ENCODE results near the gene SMAD3.

SMAD3 gene

DNA sequence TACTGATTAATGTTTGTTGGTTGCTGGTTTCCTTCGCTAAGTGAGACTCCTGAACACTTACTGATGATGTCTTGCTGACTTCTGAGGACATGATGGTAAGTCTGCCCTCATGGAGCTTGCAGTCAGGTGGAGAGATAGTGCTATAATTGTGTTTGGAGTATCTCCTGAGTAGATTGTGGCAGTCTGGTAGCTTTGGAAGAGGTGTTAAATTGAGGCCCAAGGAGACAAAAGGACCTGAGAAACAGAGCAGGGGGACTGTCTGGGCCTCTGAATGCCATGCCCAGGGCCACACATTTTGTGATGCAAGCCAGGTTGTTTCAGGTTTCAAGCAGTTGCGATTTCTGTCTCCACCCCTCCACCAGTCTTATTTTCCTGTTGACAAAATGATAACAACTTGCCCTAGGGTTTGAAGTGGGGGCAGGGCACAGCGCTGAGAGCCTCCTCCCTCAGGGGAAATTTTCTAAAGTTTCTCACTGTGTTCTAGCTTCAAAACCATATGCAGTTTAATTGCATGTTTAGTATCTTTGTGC lies 16.7 kb downstream of the SMAD3 start:
- peak; percentile 70 for DNase-seq

DNA sequence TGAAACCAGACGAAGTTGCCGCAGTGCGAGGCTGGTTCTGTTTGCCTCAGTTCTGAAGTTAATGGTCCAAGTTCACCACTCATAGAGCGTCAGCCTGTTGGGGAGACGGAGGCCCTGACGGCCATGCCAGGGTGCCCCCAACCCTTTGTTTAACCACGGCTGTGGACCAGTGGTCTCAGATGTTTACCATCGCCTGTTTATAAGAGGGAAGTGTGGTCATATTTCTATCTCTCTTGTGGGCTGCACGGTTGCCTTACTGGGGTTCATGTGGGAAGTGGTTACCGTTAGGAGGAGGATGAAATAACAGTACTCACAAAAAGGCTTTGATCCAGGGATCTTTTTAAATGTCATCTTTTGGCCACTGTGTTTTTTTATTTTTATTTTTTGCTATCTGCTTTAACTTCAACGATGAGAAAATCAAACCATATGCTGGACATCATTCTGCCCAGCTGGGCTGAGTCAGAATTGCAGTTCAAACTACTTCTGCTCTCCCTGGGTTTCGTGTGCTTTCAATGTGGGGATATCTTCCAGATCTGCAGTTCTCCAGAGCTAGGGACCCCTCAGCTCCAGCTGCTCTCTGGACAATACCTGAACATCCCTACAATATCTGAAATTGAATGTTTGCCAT lies 17.8 kb downstream of the SMAD3 start:
- no peak for DNase-seq

DNA sequence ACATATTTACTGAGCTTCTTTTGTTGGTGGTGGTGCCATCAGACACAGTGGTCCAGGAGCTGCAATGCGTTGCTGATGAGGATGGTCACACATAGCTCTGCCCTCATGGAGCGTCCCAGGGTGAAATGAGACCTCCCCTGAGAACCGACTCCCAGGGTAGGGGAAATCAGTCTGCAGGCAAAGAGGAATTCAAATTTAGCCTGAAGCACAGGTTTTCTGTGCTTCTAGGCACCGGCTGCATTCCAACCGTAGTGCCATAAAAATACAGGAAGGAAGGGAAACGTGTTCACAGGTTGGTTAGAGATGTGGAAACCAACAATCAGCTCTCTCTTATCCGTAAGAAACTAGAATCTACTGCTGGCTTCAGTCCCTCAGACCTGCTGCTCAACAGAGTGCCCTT lies 19.2 kb downstream of the SMAD3 start:
- DNase-seq, result no peak

DNA sequence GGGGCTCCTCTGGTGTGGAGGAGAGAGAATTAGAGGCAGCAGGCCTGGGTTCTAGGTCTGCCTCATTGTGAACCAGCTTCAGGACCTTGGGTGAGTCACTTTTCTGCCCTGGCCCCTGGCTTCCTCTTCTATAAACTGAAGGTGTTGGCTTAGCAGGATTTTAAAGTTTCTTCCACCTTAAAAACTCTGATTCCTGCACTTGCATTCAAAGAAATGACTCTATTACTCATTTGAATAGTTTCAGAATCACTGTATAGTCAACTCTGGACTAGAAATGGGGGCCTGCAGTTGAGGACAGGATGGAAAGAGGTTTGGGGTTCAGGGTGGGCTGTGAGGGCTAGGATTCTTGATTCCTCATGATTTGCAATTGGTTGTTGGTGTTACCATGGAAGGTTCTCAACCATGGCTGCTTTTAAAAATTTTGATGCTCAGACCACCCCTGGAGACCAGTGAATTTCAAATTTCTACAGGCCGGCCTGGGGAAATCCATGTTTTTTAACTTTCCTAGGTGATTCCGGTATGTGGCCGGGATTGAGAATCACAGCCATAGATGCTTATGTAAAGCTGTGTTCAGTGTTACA lies 19.9 kb downstream of the SMAD3 start:
- peak; percentile 78 for DNase-seq

DNA sequence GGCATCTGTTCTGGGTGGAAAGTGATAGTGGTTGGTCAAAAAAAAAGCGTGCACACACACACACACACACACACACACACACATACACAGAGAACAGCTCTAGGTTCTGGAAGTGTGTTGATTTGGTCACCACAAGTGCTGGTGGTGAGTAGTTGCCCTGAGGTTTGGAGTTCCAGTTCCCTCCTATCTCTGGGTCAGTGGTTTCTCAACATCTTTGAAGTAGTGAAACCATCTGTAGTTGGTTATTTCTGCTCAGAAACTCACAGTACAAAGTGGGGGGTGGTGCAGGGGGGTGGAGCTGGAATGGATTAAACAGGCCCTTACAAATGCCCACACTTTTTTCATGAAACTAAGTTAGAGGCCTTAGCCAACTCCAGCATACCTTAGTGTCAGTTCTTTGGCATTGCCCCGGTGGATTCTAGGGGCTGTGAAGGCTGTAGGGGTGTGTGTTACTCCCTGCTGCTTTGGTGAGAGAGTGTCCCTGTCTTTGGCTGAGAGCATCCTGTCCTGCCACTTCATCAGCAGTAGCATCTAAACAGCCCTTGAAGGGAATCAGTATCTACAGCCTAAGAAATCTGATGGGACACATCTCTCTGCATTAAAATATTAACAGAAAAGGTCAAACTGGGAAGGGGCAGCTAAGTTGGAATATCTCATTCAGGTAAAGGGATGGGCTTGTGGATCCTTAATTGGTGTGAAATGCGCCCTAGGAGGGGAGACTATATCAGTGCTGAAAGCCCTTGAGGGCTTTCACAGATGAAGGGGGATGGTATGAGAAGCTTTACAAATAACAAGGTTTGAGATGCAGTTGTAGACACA lies 20.6 kb downstream of the SMAD3 start:
- peak; percentile 61 for DNase-seq

DNA sequence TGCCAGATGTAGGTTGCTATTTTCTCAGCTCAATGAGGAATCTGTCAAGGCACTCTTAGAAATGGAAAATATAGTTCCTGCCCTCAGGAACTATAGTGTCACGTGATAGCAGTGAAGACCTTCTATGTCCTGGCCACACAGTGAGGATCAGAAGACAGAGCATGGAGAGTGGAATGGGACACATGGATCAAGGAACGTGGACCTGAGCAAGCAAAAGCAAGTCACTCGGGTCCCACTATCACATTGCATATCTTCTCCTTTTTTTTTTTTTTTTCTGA lies 21.2 kb downstream of the SMAD3 start:
- no peak for DNase-seq

DNA sequence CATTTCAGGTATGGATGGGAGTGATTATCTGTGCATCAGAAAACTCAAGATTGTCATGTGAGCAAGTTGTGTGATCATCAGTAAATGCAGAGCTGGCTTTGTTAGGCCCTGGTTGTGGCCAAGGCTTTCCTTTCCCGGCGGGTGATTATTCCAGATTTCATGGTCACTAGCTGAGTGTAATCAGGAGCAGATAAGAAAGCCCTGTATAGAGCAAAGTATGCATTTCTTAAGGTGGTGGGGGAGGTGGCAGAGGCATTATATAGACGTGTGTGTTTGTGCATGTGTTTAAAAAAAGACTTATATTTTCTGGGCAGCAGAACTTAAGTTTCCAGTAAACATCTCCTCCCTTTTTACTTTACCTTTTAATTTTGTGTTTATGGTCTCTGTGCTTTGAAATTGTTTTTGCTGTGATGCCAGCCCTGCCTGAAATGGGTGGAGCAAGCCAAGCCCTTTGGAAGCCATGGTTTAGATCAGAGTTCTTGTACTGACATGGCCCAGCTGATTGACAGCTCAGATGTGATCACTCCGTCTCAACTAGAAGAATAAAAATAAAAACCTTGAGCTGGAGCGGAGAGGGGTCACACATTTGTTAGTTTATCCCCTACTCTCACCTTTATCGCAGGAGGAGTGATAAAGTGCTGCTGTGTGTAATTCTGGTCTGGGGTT lies 22.2 kb downstream of the SMAD3 start:
- no peak for DNase-seq

DNA sequence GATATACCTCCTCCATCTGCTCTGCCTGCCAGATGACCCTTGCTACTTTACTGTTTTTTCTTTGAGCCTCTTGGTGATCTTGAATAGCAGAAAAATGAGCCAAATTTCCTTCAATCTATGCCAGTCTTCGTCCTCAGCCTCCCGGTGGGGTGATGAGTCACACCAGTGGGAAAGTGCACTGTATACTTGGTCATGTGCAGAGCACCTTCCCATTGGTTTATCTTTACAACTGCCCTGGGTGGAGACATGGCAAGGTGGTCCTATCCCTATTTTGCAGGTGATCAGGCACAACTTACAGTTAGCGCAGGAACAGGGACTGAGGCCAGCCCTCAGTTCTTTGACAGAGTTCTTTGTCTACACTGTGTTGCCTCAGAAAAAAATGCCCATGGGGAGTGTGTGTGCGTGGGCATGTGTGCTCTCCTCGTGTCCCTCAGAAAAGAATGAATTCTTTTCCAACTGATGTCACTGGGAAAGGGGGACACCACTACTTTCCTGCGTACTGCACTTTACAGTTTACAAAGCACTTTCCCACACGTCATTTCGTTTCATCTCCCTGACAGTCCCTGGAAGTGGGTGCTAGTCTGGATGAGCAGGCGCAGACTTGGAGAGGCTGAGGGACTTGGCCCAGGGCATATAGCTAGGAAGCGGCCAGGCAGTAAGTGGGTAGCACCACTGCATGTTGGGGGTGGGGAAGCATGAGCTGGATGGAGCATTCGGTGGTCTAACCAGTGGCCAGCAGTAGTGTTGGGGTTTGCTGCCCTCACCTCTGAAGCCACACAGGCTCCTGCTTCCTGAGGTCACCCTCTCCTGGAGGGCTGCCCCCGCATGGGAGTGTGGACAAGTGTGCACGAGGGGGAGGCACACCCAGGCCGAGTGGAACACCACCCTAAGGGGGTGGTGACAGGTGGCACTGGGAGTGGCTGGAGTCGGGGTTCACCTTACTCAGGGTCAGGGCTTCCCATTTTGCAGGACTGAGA lies 24.1 kb downstream of the SMAD3 start:
- no peak for DNase-seq

DNA sequence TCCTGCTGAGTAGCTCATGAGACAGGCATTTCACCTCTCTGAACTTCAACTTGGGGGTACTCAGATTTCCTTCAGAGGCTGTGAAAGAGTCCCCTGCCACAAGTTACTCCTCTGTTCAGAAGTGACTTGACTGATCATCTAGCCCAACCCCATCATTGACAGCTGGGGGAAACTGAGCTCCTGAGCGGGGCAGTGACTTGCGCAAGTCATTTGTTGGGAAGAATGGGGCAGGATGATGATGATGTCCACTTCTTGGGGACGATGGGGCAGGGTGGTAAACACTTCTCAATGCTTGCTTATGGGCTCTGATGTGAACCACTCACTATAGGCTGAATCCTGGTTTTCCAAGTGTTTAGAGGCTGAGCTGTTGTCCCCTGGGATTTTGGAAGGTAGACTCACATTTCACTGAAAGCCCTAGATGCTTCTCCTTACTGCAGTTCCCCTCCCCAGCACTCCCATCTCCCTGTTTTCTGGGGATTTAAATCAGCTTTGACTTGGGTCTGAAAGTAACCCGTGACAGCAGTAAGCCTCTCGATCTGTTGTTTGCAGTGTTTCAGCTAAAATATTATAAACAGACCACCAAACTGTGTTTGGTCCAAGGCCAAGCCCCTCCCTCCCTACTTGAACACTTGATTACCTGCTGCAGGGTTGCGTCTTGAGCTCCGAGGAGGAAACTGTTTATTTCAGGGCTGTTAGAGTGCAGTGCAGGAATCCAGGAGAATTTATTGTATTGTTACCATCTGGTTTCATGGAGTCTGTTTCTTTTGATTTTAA lies 25.1 kb downstream of the SMAD3 start:
- DNase-seq, result no peak

DNA sequence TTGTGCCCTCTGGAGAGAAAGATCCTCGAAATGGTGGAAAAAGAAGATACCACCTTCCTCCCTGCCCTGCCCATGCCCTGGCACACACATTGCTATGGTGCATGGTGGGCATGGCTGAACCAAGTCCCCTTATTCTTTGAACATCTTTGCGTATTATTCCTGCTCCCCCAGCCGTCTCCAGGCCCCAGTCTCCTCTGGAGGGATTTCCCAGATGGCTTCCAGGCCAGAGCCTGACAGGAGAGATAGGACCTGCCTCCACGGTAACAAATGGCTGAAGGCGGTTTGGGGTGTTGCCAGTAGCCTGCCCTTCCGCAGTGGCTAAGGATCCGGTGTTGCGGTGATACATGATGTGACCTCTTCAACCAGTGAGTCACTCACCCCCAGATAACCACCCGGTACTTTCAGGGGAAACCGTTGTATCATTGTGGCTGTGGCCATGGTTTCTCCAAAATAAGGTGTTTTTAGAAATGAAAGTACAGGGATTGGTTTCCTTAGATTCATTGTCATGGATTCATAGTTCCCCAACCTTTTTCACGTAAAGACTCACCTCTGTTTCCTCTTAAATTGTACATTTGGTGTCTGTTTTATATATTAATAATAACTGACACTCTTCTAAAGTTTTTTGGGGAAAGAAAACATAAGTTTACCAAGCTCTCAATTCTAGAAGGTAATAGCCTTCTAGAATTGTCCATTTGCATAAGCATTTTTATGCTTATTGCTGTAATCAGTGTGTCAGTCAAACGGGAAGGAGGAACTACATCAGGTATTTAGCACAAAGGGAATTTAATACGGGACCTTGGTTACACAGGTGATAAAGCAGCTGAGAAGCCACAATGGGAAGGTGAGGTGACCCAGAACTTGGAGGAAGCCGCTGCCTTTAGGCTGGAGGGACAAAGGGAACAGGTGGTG lies 25.9 kb downstream of the SMAD3 start:
- peak; percentile 82 for DNase-seq

DNA sequence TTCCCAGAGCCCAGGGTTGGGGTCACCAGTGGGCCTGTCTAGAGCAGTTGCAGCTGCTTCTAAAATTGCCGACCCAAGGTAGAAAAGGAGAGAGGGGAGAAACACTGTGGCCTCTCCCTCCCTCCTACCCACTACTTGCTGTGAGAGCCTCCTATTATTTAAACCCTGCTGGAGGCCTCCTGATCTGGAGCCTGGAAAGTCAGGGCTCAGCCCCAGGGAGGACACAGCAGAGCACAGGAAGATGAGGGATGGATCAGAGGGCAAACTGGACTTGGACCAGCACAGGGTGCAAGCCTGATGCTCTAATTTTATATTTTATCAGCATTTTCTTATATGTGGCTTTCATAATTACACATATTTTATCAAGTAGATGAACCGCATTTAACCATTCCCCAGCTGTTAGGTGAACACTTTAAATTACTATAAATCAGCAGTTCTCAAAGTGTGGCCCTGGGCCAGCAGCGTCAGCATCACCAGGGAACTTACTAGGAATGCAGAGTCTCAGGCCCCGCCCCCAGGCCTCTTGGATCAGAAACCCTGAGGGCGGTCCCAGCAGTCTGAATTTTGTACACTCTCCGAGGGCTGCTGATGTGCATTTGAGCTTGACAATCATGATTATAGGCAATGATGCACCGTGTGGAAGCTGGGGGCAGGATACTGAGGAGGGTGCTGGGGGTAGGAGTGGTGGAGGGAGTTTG lies 26.7 kb downstream of the SMAD3 start:
- DNase-seq, result no peak

DNA sequence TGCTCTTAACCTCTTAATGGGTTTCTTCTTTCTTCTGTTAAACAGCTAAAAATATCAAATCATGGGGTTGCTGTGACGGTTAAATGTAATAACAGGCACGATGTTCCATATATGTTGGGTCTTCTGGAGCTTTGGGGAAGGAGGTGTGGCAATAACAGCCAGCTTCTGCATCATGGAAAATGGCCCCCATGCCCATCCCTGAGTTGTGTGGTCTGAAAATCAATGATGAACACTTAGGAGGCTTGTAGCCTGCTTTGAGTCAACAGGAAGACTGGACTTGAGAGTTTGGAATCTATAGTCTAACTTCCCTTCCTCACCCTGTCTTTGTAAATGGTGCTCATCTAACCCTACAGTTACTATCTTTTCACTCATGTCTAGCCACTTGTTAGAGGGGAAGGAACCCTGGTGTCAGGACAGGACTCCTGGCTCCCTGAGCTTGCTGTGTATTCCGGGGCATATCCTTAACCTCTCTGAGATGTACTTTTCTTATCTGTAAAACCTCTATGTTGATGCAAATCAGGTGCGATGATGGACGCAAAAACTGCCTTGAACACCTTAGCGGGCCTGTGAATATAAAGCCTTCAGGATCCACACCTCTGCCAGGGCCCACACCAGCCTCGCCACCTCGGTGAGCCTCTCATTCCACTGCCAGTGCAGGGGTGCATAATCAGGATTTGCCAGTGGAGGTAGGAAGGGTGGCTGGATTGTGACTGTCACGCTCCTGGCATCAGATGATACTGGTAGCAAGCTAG lies 27.5 kb downstream of the SMAD3 start:
- DNase-seq, result no peak

DNA sequence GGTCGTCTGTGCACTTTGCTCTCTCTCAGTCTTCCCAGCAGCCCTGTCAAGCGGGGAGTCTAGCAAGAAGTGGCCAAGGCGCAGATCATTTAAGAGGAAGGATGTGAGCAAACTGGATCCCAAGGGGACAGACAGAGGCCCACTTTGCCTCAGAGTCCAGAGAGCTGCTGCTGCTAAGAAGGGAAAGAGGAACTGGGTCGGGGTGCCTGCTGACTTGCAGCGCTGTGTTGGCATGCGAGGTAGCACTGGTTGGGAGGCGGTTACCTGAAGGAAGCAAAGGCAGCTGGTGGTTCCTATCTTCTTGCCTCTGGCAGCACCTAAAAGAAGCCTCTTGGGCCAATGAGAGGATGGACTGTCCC lies 28.1 kb downstream of the SMAD3 start:
- DNase-seq, result no peak

DNA sequence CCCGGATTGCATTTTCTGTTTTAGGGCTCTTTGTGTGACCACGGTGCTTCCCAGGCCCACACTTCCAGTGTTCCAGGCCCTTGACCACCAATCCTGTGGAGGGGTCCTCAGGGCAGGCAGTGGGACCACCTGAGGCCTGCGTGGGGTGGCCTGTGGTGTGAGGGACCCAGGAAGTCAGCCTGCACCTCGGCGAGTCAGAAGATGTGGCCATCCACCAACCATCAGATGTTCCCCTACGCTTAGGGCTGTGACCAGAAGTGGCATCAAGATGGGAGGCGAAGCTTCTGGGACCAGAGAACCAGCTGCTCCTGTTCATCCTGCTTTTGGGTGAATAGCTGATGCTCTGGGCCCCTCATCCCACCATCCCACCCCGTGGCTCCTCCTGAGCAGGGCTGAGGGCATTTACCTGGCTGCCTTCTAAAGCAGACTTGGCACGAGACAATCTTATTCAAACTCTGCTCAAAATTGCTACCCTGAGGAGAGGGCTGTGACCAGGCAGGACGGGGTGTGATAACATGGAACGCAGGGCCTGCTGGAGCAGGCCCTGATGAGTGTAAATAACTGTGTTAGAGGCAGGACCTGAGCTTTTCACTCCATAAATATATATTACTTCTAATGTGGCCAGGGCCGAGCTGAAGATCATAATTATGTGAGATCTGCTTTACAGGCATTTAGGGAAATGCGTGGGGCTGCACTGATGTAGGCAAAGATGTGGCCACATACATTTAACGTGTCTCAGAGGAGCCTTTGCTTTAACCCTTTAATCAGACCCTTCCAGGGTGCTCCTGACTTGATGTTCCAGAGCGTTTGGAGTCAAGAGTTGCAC lies 28.8 kb downstream of the SMAD3 start:
- no peak for DNase-seq

DNA sequence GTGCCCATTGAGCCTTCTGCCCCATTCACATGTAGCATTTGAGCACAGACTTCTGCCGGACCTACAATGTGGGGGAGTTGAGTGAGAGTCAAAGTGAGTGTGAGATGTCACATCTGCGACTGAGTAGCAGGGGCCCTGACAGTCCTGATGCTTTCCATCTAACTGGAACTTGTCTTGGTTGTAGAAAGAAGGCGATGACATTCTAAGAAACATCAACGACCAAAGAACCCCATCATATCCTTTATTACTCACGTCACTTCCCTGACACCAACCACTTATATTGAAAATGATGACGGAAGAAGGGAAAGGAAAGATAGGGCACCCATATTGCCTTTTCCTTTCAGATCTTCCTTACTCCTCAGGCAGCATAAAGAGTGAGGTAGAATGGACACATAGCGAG lies 30.5 kb downstream of the SMAD3 start:
- no peak for DNase-seq

DNA sequence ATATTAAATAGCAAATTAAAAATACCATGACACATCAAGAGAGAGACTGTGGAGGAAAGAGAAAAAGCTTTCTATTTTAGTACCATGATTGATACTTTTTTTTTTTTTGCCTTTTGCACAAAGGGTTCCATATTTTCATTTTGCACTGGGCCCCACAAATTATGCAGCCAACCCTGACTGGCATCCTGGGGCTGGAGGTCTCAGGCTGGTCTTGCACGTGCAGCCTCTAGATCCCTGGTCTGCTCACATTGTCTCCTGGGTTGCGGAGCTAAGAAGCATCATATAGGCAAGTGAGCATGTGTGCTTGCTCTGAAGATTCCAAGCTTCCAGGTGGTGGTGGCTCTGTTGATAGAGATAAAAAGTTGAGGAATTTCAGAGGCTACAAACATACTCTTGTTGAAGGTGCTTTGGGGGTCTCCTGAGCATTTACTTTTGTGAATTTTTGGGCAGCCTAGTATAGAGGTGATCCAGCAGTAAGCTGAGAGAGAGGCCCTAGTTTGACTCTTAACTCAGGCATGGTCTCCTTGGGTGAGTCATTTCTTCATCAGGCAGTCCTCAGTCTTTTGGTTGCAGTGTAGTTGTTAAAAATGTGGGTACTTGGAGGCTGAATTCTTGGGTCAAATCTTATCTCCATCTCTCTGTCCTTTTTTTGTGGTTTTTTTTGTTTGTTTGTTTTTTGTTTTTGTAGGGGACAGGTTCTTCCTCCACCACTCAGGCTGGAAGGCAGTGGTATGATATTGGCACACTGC lies 31.3 kb downstream of the SMAD3 start:
- no peak for DNase-seq

DNA sequence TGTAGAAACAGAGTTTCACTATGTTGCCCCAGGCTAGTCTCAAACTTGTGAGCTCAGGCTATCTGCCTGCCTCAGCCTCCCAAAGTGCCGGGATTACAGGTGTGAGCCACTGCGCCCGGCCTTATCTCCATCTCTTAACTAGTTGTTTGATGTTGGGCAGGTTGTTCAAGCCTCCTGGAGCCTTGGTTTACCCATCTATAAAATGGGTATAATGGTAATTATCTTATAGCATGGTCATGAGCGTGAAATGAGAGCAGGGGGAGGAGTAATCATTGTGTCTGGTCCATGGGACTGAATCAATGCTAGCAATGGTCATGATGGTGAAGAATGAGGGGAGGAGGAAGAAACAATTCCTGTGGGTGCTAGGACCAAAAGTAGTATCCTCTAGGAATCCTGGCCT lies 32.0 kb downstream of the SMAD3 start:
- DNase-seq, result no peak
